Measurements from ENCODE around the gene MAP1A.

MAP1A gene

GRCh38 chr15:43492673-43493601 is 24.5 kb upstream of the MAP1A start, which contains the start of gene TP53BP1:
TSS of gene TP53BP1 (minus strand) at chr15:43493156. CDS start at chr15:43493043, 113 bp downstream.
- no peaks in the 10 kb centered on the region for H3K9me3 ChIP-seq (ENCODE audit: control insufficient read depth, low read depth, low read length)
- peak within 1 kb of the TSS; percentile 81 for H3K27ac ChIP-seq (ENCODE audit: low read length)
- peak within 1 kb of the TSS; percentile 85 for H3K4me3 ChIP-seq (ENCODE audit: low read length)
- H3K27me3 ChIP-seq (ENCODE audit: control insufficient read depth, insufficient read depth, low read length): no peaks in the 10 kb centered on the region
- H3K4me1 ChIP-seq (ENCODE audit: control insufficient read depth, low read depth, low read length): peaks cover 21% of the 10 kb centered on the region
- peak within 1 kb of the TSS; percentile 84 for H3K9ac ChIP-seq (ENCODE audit: low read length)
- H3K36me3 ChIP-seq (ENCODE audit: control insufficient read depth, low read depth, low read length): peaks cover 37% of the 10 kb centered on the region

GRCh38 chr15:43493703-43494472 is 23.5 kb upstream of the MAP1A start:
- no peaks in the 10 kb centered on the region for H3K9me3 ChIP-seq (ENCODE audit: control insufficient read depth, low read depth, low read length)

GRCh38 chr15:43498990-43499389 is 18.4 kb upstream of the MAP1A start:
- Histone ChIP-seq H3K9ac (ENCODE audit: low read length) (no peak overlapping the region), H3K36me3 (ENCODE audit: control insufficient read depth, low read depth, low read length) (no peaks in the 10 kb centered on the region), H3K9me3 (ENCODE audit: control insufficient read depth, low read depth, low read length) (no peaks in the 10 kb centered on the region), H3K4me3 (ENCODE audit: low read length) (no peak overlapping the region), H3K27ac (ENCODE audit: low read length) (no peak overlapping the region), H3K4me1 (ENCODE audit: control insufficient read depth, low read depth, low read length) (peaks cover 3% of the 10 kb centered on the region), H3K27me3 (ENCODE audit: control insufficient read depth, insufficient read depth, low read length) (no peaks in the 10 kb centered on the region)

More at GRCh38 chr15:43493703-43494472, 23.5 kb upstream of the MAP1A start:
- Histone ChIP-seq H3K4me3 (ENCODE audit: low read length) (peak overlapping the region; percentile 85), H3K9ac (ENCODE audit: low read length) (peak overlapping the region; percentile 84), H3K27ac (ENCODE audit: low read length) (no peak overlapping the region), H3K4me1 (ENCODE audit: control insufficient read depth, low read depth, low read length) (peaks cover 21% of the 10 kb centered on the region), H3K27me3 (ENCODE audit: control insufficient read depth, insufficient read depth, low read length) (no peaks in the 10 kb centered on the region), H3K36me3 (ENCODE audit: control insufficient read depth, low read depth, low read length) (peaks cover 28% of the 10 kb centered on the region)

GRCh38 chr15:43499635-43500034 is 17.8 kb upstream of the MAP1A start:
- Histone ChIP-seq H3K27me3 (ENCODE audit: control insufficient read depth, insufficient read depth, low read length) (no peaks in the 10 kb centered on the region), H3K9ac (ENCODE audit: low read length) (no peak overlapping the region), H3K36me3 (ENCODE audit: control insufficient read depth, low read depth, low read length) (no peaks in the 10 kb centered on the region), H3K27ac (ENCODE audit: low read length) (no peak overlapping the region), H3K4me1 (ENCODE audit: control insufficient read depth, low read depth, low read length) (no peaks in the 10 kb centered on the region), H3K4me3 (ENCODE audit: low read length) (no peak overlapping the region), H3K9me3 (ENCODE audit: control insufficient read depth, low read depth, low read length) (no peaks in the 10 kb centered on the region)

GRCh38 chr15:43505738-43506137 is 11.7 kb upstream of the MAP1A start:
- Histone ChIP-seq H3K4me1 (ENCODE audit: control insufficient read depth, low read depth, low read length) (no peaks in the 10 kb centered on the region), H3K9ac (ENCODE audit: low read length) (no peak overlapping the region), H3K36me3 (ENCODE audit: control insufficient read depth, low read depth, low read length) (no peaks in the 10 kb centered on the region), H3K27ac (ENCODE audit: low read length) (no peak overlapping the region), H3K9me3 (ENCODE audit: control insufficient read depth, low read depth, low read length) (no peaks in the 10 kb centered on the region), H3K27me3 (ENCODE audit: control insufficient read depth, insufficient read depth, low read length) (no peaks in the 10 kb centered on the region), H3K4me3 (ENCODE audit: low read length) (no peak overlapping the region)

- Histone ChIP-seq H3K27me3 (ENCODE audit: control insufficient read depth, insufficient read depth, low read length) (peaks cover 17% of the 10 kb centered on the region), H3K4me3 (ENCODE audit: low read length) (no peak overlapping the region), H3K9me3 (ENCODE audit: control insufficient read depth, low read depth, low read length) (no peaks in the 10 kb centered on the region), H3K9ac (ENCODE audit: low read length) (no peak overlapping the region), H3K36me3 (ENCODE audit: control insufficient read depth, low read depth, low read length) (no peaks in the 10 kb centered on the region), H3K27ac (ENCODE audit: low read length) (no peak overlapping the region), H3K4me1 (ENCODE audit: control insufficient read depth, low read depth, low read length) (peaks cover 8% of the 10 kb centered on the region)
Measured at GRCh38 chr15:43508421-43508820, 9.0 kb upstream of the MAP1A start.

GRCh38 chr15:43508991-43509659 is 8.3 kb upstream of the MAP1A start:
- Histone ChIP-seq H3K27me3 (ENCODE audit: control insufficient read depth, insufficient read depth, low read length) (peaks cover 17% of the 10 kb centered on the region), H3K4me3 (ENCODE audit: low read length) (peak overlapping the region; percentile 89), H3K36me3 (ENCODE audit: control insufficient read depth, low read depth, low read length) (no peaks in the 10 kb centered on the region), H3K27ac (ENCODE audit: low read length) (no peak overlapping the region), H3K4me1 (ENCODE audit: control insufficient read depth, low read depth, low read length) (peaks cover 11% of the 10 kb centered on the region), H3K9me3 (ENCODE audit: control insufficient read depth, low read depth, low read length) (no peaks in the 10 kb centered on the region), H3K9ac (ENCODE audit: low read length) (peak overlapping the region; percentile 33)

GRCh38 chr15:43509660-43510199 is 7.7 kb upstream of the MAP1A start:
- peak overlapping the region; percentile 14 for H3K27ac ChIP-seq (ENCODE audit: low read length)
- peak overlapping the region; percentile 89 for H3K4me3 ChIP-seq (ENCODE audit: low read length)
- H3K36me3 ChIP-seq (ENCODE audit: control insufficient read depth, low read depth, low read length): no peaks in the 10 kb centered on the region
- H3K9me3 ChIP-seq (ENCODE audit: control insufficient read depth, low read depth, low read length): no peaks in the 10 kb centered on the region
- peaks cover 14% of the 10 kb centered on the region for H3K4me1 ChIP-seq (ENCODE audit: control insufficient read depth, low read depth, low read length)
- H3K9ac ChIP-seq (ENCODE audit: low read length): peak overlapping the region; percentile 87
- peaks cover 17% of the 10 kb centered on the region for H3K27me3 ChIP-seq (ENCODE audit: control insufficient read depth, insufficient read depth, low read length)

- Histone ChIP-seq H3K4me3 (ENCODE audit: low read length) (peak overlapping the region; percentile 89), H3K9me3 (ENCODE audit: control insufficient read depth, low read depth, low read length) (no peaks in the 10 kb centered on the region), H3K9ac (ENCODE audit: low read length) (peak overlapping the region; percentile 87), H3K27ac (ENCODE audit: low read length) (peak overlapping the region; percentile 84), H3K4me1 (ENCODE audit: control insufficient read depth, low read depth, low read length) (peaks cover 14% of the 10 kb centered on the region), H3K36me3 (ENCODE audit: control insufficient read depth, low read depth, low read length) (no peaks in the 10 kb centered on the region), H3K27me3 (ENCODE audit: control insufficient read depth, insufficient read depth, low read length) (peaks cover 17% of the 10 kb centered on the region)
Measured at GRCh38 chr15:43510200-43511011, 7.0 kb upstream of the MAP1A start.

- Histone ChIP-seq H3K27ac (ENCODE audit: low read length) (no peak overlapping the region), H3K36me3 (ENCODE audit: control insufficient read depth, low read depth, low read length) (no peaks in the 10 kb centered on the region), H3K9me3 (ENCODE audit: control insufficient read depth, low read depth, low read length) (no peaks in the 10 kb centered on the region), H3K4me3 (ENCODE audit: low read length) (peak overlapping the region; percentile 55), H3K27me3 (ENCODE audit: control insufficient read depth, insufficient read depth, low read length) (peaks cover 20% of the 10 kb centered on the region), H3K9ac (ENCODE audit: low read length) (no peak overlapping the region), H3K4me1 (ENCODE audit: control insufficient read depth, low read depth, low read length) (peaks cover 17% of the 10 kb centered on the region)
Measured at GRCh38 chr15:43511012-43511885, 6.2 kb upstream of the MAP1A start.
